AG20443 (cell line): Measurements from ENCODE around the gene DNAL1.
A peak's percentile ranks its signal among the peaks of the same experiment; 100 is the strongest.
"Not testable (repeated sequence)": the region's sequence is repeated elsewhere in the genome, so short reads cannot be mapped to it uniquely, and the experiment has no call there.

Source experiments
- DNase-seq: peaks from one replicate; pipeline ENCODE4 v3.0.0; 2012; ENCODE audit warnings: low spot score, mixed read lengths

Gene DNAL1

GRCh38 chr14:73640796-73641365 is 3.9 kb upstream of the DNAL1 start:
- no peak for DNase-seq

- no peak for DNase-seq
Measured at GRCh38 chr14:73645248-73645610, 443 bp downstream of the DNAL1 start.

- no peak for DNase-seq
Measured at GRCh38 chr14:73651005-73651404, 6.2 kb downstream of the DNAL1 start.

GRCh38 chr14:73655851-73656250 is 11.1 kb downstream of the DNAL1 start:
- DNase-seq: no peak

GRCh38 chr14:73659202-73659601 is 14.4 kb downstream of the DNAL1 start:
- not testable (repeated sequence) for DNase-seq

GRCh38 chr14:73660511-73660910 is 15.7 kb downstream of the DNAL1 start:
- DNase-seq: no peak

- DNase-seq: no peak
Measured at GRCh38 chr14:73661872-73662271, 17.1 kb downstream of the DNAL1 start.

GRCh38 chr14:73662487-73662943 is 17.7 kb downstream of the DNAL1 start:
- DNase-seq: peak; percentile 78

- no peak for DNase-seq
Measured at GRCh38 chr14:73663548-73664212, 18.9 kb downstream of the DNAL1 start.

- DNase-seq: no peak
Measured at GRCh38 chr14:73665130-73665529, 20.3 kb downstream of the DNAL1 start.

- no peak for DNase-seq
Measured at GRCh38 chr14:73666583-73666982, 21.8 kb downstream of the DNAL1 start.

GRCh38 chr14:73667854-73668253 is 23.1 kb downstream of the DNAL1 start:
- DNase-seq: no peak

- DNase-seq: no peak
Measured at GRCh38 chr14:73674986-73675385, 30.2 kb downstream of the DNAL1 start.

GRCh38 chr14:73678698-73679097 is 33.9 kb downstream of the DNAL1 start:
- DNase-seq: no peak

GRCh38 chr14:73680821-73681220 is 36.0 kb downstream of the DNAL1 start:
- DNase-seq: no peak

GRCh38 chr14:73684627-73685026 is 39.8 kb downstream of the DNAL1 start:
- DNase-seq: no peak

GRCh38 chr14:73685328-73685727 is 40.5 kb downstream of the DNAL1 start:
- DNase-seq: no peak

- no peak for DNase-seq
Measured at GRCh38 chr14:73686901-73687300, 42.1 kb downstream of the DNAL1 start.

GRCh38 chr14:73694083-73694482 is 49.3 kb downstream of the DNAL1 start:
- no peak for DNase-seq

GRCh38 chr14:73695082-73695481 is 50.3 kb downstream of the DNAL1 start:
- DNase-seq: no peak

- DNase-seq: no peak
Measured at GRCh38 chr14:73695997-73696396, 51.2 kb downstream of the DNAL1 start.

- peak; percentile 45 for DNase-seq
Measured at GRCh38 chr14:73696466-73697400, 51.9 kb downstream of the DNAL1 start.

GRCh38 chr14:73700325-73700724 is 55.5 kb downstream of the DNAL1 start:
- DNase-seq: no peak
